UCSD-AML1 (cell line): ENCODE measurements around the gene ZNF445.
"Not testable (repeated sequence)": the region's sequence is repeated elsewhere in the genome, so short reads cannot be mapped to it uniquely, and the experiment has no call there.

Experiments used
- DNase-seq: peaks from one replicate; lab custom pipeline; 2025; ENCODE audit not compliant: unreplicated experiment; lab: John Stamatoyannopoulos, UW

The ZNF445 gene

GRCh38 chr3:44436181-44436580 lies 41.3 kb downstream of the ZNF445 start:
- no peak for DNase-seq

GRCh38 chr3:44434834-44435510 lies 42.5 kb downstream of the ZNF445 start:
- no peak for DNase-seq

- DNase-seq, result no peak
Measured at GRCh38 chr3:44430466-44430865, 47.0 kb downstream of the ZNF445 start.

- no peak for DNase-seq
Measured at GRCh38 chr3:44429459-44429858, 48.0 kb downstream of the ZNF445 start.

- DNase-seq, result no peak
Measured at GRCh38 chr3:44428910-44429309, 48.6 kb downstream of the ZNF445 start.

- DNase-seq, result no peak
Measured at GRCh38 chr3:44427683-44428082, 49.8 kb downstream of the ZNF445 start.

GRCh38 chr3:44424758-44425157 lies 52.7 kb downstream of the ZNF445 start:
- DNase-seq, result no peak

- DNase-seq, result no peak
Measured at GRCh38 chr3:44421280-44421679, 56.2 kb downstream of the ZNF445 start.

GRCh38 chr3:44420676-44421075 lies 56.8 kb downstream of the ZNF445 start:
- DNase-seq, result no peak

- DNase-seq, result no peak
Measured at GRCh38 chr3:44419923-44420650, 57.4 kb downstream of the ZNF445 start.

GRCh38 chr3:44419116-44419922 lies 58.2 kb downstream of the ZNF445 start:
- DNase-seq, result no peak

- DNase-seq, result no peak
Measured at GRCh38 chr3:44418549-44418948, 58.9 kb downstream of the ZNF445 start.

- not testable (repeated sequence) for DNase-seq
Measured at GRCh38 chr3:44418118-44418517, 59.4 kb downstream of the ZNF445 start.

- DNase-seq, result no peak
Measured at GRCh38 chr3:44416031-44417030, 61.1 kb downstream of the ZNF445 start.

- no peak for DNase-seq
Measured at GRCh38 chr3:44415421-44415820, 62.0 kb downstream of the ZNF445 start.

- DNase-seq, result no peak
Measured at GRCh38 chr3:44414517-44415090, 62.9 kb downstream of the ZNF445 start.

- no peak for DNase-seq
Measured at GRCh38 chr3:44412365-44412764, 65.1 kb downstream of the ZNF445 start.

- no peak for DNase-seq
Measured at GRCh38 chr3:44411031-44411645, 66.3 kb downstream of the ZNF445 start.

GRCh38 chr3:44409640-44410410 lies 67.6 kb downstream of the ZNF445 start:
- DNase-seq, result no peak
